Measurements from ENCODE around the gene RDH8.

DNA sequence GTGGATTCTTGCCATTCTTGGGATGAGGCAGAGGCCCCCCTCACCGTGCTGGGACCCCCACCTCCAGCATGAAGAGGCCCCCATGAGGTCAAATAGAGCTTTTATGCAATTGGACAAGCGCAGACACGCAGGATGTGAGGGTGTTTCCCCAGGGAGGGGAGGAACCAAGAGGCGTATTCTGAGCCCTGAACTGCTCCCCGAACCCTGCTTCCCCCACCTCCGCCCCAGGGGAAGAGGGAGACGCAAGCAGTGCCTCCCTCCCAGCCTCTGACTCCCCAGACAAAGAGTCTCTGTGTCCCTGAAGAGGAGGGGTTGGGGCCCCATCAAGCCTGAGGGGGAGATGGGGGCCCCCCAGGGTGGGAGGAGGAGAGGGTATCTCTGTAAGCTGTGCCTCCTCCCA lies 1.3 kb upstream of the RDH8 start:
- TF ChIP-seq, protein P1, sequence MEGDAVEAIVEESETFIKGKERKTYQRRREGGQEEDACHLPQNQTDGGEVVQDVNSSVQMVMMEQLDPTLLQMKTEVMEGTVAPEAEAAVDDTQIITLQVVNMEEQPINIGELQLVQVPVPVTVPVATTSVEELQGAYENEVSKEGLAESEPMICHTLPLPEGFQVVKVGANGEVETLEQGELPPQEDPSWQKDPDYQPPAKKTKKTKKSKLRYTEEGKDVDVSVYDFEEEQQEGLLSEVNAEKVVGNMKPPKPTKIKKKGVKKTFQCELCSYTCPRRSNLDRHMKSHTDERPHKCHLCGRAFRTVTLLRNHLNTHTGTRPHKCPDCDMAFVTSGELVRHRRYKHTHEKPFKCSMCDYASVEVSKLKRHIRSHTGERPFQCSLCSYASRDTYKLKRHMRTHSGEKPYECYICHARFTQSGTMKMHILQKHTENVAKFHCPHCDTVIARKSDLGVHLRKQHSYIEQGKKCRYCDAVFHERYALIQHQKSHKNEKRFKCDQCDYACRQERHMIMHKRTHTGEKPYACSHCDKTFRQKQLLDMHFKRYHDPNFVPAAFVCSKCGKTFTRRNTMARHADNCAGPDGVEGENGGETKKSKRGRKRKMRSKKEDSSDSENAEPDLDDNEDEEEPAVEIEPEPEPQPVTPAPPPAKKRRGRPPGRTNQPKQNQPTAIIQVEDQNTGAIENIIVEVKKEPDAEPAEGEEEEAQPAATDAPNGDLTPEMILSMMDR (IDR thresholded peaks at IDR 0.05; ENCODE audit: extremely low read depth in 1 of 2, insufficient read depth in 1 of 2, low read depth in 1 of 2, low read length in 2 of 2), result no peak
- TF ChIP-seq POLR2A (IDR thresholded peaks at IDR 0.05; ENCODE audit: low read depth, low read length) (no peak), JUN (IDR thresholded peaks at IDR 0.05; ENCODE audit: borderline replicate concordance, insufficient read depth, insufficient read length, low read depth) (no peak)
- TF ChIP-seq, protein P2, sequence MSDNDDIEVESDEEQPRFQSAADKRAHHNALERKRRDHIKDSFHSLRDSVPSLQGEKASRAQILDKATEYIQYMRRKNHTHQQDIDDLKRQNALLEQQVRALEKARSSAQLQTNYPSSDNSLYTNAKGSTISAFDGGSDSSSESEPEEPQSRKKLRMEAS (IDR thresholded peaks at IDR 0.05; ENCODE audit: insufficient read depth, insufficient read length), result no peak

Measured in endothelial cell of umbilical vein (primary cell).